KMS-11 (cell line): ENCODE results near the gene BCAM.
A peak's percentile ranks its signal among the peaks of the same experiment; 100 is the strongest.

ENCODE experiments used
- H2AFZ ChIP-seq: fragments of 200-600 bp; sonication (generic); 2 replicates; pipeline ENCODE4 v1.6.1; 2016; ENCODE audit warnings: antibody characterized with exemption, mixed run types, low read depth
- H3K27ac ChIP-seq: fragments of 200-600 bp; sonication (generic); 2 replicates; pipeline ENCODE4 v1.6.1; 2016; ENCODE audit warnings: mild to moderate bottlenecking, mixed run types
- H3K27me3 ChIP-seq: fragments of 200-600 bp; sonication (generic); 2 replicates; pipeline ENCODE4 v1.6.1; 2017; ENCODE audit warnings: mild to moderate bottlenecking, low read depth, mixed run types, moderate library complexity; ENCODE audit not compliant: insufficient read depth
- H3K36me3 ChIP-seq: fragments of 200-600 bp; sonication (generic); 2 replicates; pipeline ENCODE4 v1.6.1; 2017; ENCODE audit warnings: mild to moderate bottlenecking, mixed run types; ENCODE audit not compliant: insufficient read depth
- H3K4me1 ChIP-seq: fragments of 200-600 bp; sonication (generic); 2 replicates; pipeline ENCODE4 v1.6.1; 2016; ENCODE audit warnings: mild to moderate bottlenecking, low read depth, mixed run types; ENCODE audit not compliant: poor library complexity, severe bottlenecking
- H3K4me2 ChIP-seq: fragments of 200-600 bp; sonication (generic); 2 replicates; pipeline ENCODE4 v1.7.0; 2016; ENCODE audit warnings: mild to moderate bottlenecking, mixed run types
- H3K4me3 ChIP-seq: fragments of 200-600 bp; sonication (generic); IDR thresholded peaks from 2 replicates; pipeline ENCODE4 v1.6.1; 2017; ENCODE audit warnings: low read depth, low read length, mixed read lengths; ENCODE audit not compliant: insufficient read depth
- H3K79me2 ChIP-seq: fragments of 200-600 bp; sonication (generic); 2 replicates; pipeline ENCODE4 v1.6.1; 2016; ENCODE audit warnings: low read depth, mixed run types; ENCODE audit not compliant: insufficient read depth
- H3K9ac ChIP-seq: fragments of 200-600 bp; sonication (generic); 2 replicates; pipeline ENCODE4 v1.6.1; 2016; ENCODE audit warnings: mild to moderate bottlenecking, mixed run types
- H4K20me1 ChIP-seq: fragments of 200-600 bp; sonication (generic); 2 replicates; pipeline ENCODE4 v1.6.1; 2016; ENCODE audit warnings: mild to moderate bottlenecking, mixed run types; ENCODE audit not compliant: insufficient read depth
- CTCF ChIP-seq: fragments of 200-600 bp; sonication (generic); conservative IDR thresholded peaks from 2 replicates; pipeline ENCODE4 v1.6.1; 2017; ENCODE audit warnings: low read depth, mild to moderate bottlenecking, antibody characterized with exemption, low read length, moderate library complexity, mixed read lengths

The BCAM gene

GRCh38 chr19:44847144-44848035, 38.5 kb downstream of the BCAM start:
- H3K4me2 ChIP-seq: peak overlapping the region; percentile 41; the same call in 1 of the 2 replicates
- TF ChIP-seq CTCF: no peak
- no peak overlapping the region for H3K4me3 ChIP-seq
- H3K27me3 ChIP-seq: peaks cover 19% of the 10 kb centered on the region
- H3K4me1 ChIP-seq: peaks cover 16% of the 10 kb centered on the region
- no peaks in the 10 kb centered on the region for H3K36me3 ChIP-seq
- H3K79me2 ChIP-seq: no peaks in the 10 kb centered on the region
- H3K9ac ChIP-seq: no peak overlapping the region
- H2AFZ ChIP-seq: no peak overlapping the region
- no peaks in the 10 kb centered on the region for H4K20me1 ChIP-seq
- no peak overlapping the region for H3K27ac ChIP-seq

GRCh38 chr19:44848036-44848811, 39.3 kb downstream of the BCAM start:
- no peaks in the 10 kb centered on the region for H3K79me2 ChIP-seq
- H3K4me2 ChIP-seq: no peak overlapping the region
- peaks cover 19% of the 10 kb centered on the region for H3K27me3 ChIP-seq
- H3K36me3 ChIP-seq: no peaks in the 10 kb centered on the region
- H3K4me3 ChIP-seq: no peak overlapping the region
- no peak overlapping the region for H3K9ac ChIP-seq
- no peak for TF ChIP-seq CTCF
- H2AFZ ChIP-seq: no peak overlapping the region
- H3K27ac ChIP-seq: no peak overlapping the region
- peaks cover 16% of the 10 kb centered on the region for H3K4me1 ChIP-seq
- H4K20me1 ChIP-seq: no peaks in the 10 kb centered on the region

- Histone ChIP-seq H3K27ac (no peak overlapping the region), H3K4me3 (no peak overlapping the region), H3K4me2 (no peak overlapping the region), H3K36me3 (no peaks in the 10 kb centered on the region), H2AFZ (no peak overlapping the region), H4K20me1 (no peaks in the 10 kb centered on the region), H3K4me1 (peaks cover 16% of the 10 kb centered on the region), H3K27me3 (peaks cover 19% of the 10 kb centered on the region), H3K79me2 (no peaks in the 10 kb centered on the region), H3K9ac (no peak overlapping the region)
- TF ChIP-seq CTCF: no peak
These were observed 40.0 kb downstream of the BCAM start for GRCh38 chr19:44848812-44849447.

GRCh38 chr19:44850641-44851109, 41.8 kb downstream of the BCAM start:
- H3K79me2 ChIP-seq: no peaks in the 10 kb centered on the region
- H4K20me1 ChIP-seq: no peaks in the 10 kb centered on the region
- H3K4me2 ChIP-seq: no peak overlapping the region
- TF ChIP-seq CTCF: no peak
- no peaks in the 10 kb centered on the region for H3K36me3 ChIP-seq
- peaks cover 5% of the 10 kb centered on the region for H3K4me1 ChIP-seq
- no peak overlapping the region for H3K27ac ChIP-seq
- peaks cover 19% of the 10 kb centered on the region for H3K27me3 ChIP-seq
- no peak overlapping the region for H2AFZ ChIP-seq
- no peak overlapping the region for H3K9ac ChIP-seq
- no peak overlapping the region for H3K4me3 ChIP-seq
